ACHN (cell line): Measurements from ENCODE around the gene SLC25A52.
"Not testable (repeated sequence)": the region's sequence is repeated elsewhere in the genome, so short reads cannot be mapped to it uniquely, and the experiment has no call there.

Experiments
- DNase-seq: peaks from one replicate; pipeline ENCODE4 v3.0.0-alpha.2; 2015
- in situ Hi-C: cut with HindIII; loops from 2 replicates; pipeline ENCODE4 v1.10.0; 2017; ENCODE audit warnings: low sequenced_read_pairs, low pct_ligation_motif_present, low pct_unique_long_range_greater_than_20kb

Gene SLC25A52

GRCh38 chr18:31760695-31761094, at the start of gene SLC25A52:
SLC25A52 (minus strand) TSS chr18:31760880; CDS start chr18:31760661, 219 bp downstream.
- in situ Hi-C loops, result no loop called here
- DNase-seq, result no peak

GRCh38 chr18:31809049-31809448, 48.4 kb upstream of the SLC25A52 start:
- DNase-seq, in situ Hi-C loops: not testable (repeated sequence)

- DNase-seq, result no peak
- in situ Hi-C loops, result no loop called here
Measured at GRCh38 chr18:31801078-31801477, 40.4 kb upstream of the SLC25A52 start.

- in situ Hi-C loops, DNase-seq: not testable (repeated sequence)
Measured at GRCh38 chr18:31799257-31799656, 38.6 kb upstream of the SLC25A52 start.

- DNase-seq, result no peak
Measured at GRCh38 chr18:31798399-31798798, 37.7 kb upstream of the SLC25A52 start.

GRCh38 chr18:31795747-31796146, 35.1 kb upstream of the SLC25A52 start:
- in situ Hi-C loops, result no loop called here
- DNase-seq, result no peak

More at GRCh38 chr18:31798399-31798798, 37.7 kb upstream of the SLC25A52 start:
- in situ Hi-C loops, result no loop called here

GRCh38 chr18:31793531-31793930, 32.9 kb upstream of the SLC25A52 start:
- DNase-seq, result no peak
- in situ Hi-C loops, result no loop called here

GRCh38 chr18:31792580-31792911, 31.9 kb upstream of the SLC25A52 start:
- no peak for DNase-seq
- in situ Hi-C loops, result no loop called here

GRCh38 chr18:31791817-31792579, 31.3 kb upstream of the SLC25A52 start:
- DNase-seq, result no peak
- in situ Hi-C loops, result no loop called here

GRCh38 chr18:31789409-31789808, 28.7 kb upstream of the SLC25A52 start:
- no peak for DNase-seq
- in situ Hi-C loops, result no loop called here

- in situ Hi-C loops, result no loop called here
Measured at GRCh38 chr18:31783059-31783458, 22.4 kb upstream of the SLC25A52 start.

GRCh38 chr18:31778391-31778950, 17.8 kb upstream of the SLC25A52 start:
- DNase-seq, result no peak
- in situ Hi-C loops, result no loop called here

More at GRCh38 chr18:31783059-31783458, 22.4 kb upstream of the SLC25A52 start:
- no peak for DNase-seq

GRCh38 chr18:31776093-31776492, 15.4 kb upstream of the SLC25A52 start:
- DNase-seq, result no peak
- in situ Hi-C loops, result no loop called here

GRCh38 chr18:31774962-31775361, 14.3 kb upstream of the SLC25A52 start:
- in situ Hi-C loops, result no loop called here
- no peak for DNase-seq

GRCh38 chr18:31774477-31774785, 13.8 kb upstream of the SLC25A52 start:
- DNase-seq, result no peak
- in situ Hi-C loops, result no loop called here

GRCh38 chr18:31773774-31774476, 13.2 kb upstream of the SLC25A52 start:
- in situ Hi-C loops, result no loop called here
- no peak for DNase-seq

GRCh38 chr18:31772699-31773098, 12.0 kb upstream of the SLC25A52 start:
- DNase-seq, result no peak
- in situ Hi-C loops, result no loop called here

GRCh38 chr18:31750273-31750672, 10.4 kb downstream of the SLC25A52 start:
- in situ Hi-C loops, result no loop called here
- DNase-seq, result no peak

- in situ Hi-C loops, result no loop called here
- no peak for DNase-seq
Measured at GRCh38 chr18:31746396-31746795, 14.3 kb downstream of the SLC25A52 start.
